ENCODE data around the gene CBFA2T3.

- TF ChIP-seq CTCF (IDR thresholded peaks at IDR 0.05), result no peak
- TF ChIP-seq POLR2A (IDR thresholded peaks at IDR 0.05), result no peak
These were observed 25.0 kb downstream of the CBFA2T3 start for GRCh38 chr16:88951989-88952388.

Data from gastroesophageal sphincter (tissue), 3 donors.